HuH-7 (cell line): ENCODE measurements around the gene B9D1.

Experiments
- DNase-seq: peaks from one replicate; pipeline ENCODE4 v3.0.0; 2011; ENCODE audit warnings: low spot score

Gene B9D1

GRCh38 chr17:19338031-19338990 lies 24.2 kb downstream of the B9D1 start:
- DNase-seq = peak; percentile 86

- no peak for DNase-seq
These were observed 24.9 kb downstream of the B9D1 start for GRCh38 chr17:19337712-19338023.

DNA sequence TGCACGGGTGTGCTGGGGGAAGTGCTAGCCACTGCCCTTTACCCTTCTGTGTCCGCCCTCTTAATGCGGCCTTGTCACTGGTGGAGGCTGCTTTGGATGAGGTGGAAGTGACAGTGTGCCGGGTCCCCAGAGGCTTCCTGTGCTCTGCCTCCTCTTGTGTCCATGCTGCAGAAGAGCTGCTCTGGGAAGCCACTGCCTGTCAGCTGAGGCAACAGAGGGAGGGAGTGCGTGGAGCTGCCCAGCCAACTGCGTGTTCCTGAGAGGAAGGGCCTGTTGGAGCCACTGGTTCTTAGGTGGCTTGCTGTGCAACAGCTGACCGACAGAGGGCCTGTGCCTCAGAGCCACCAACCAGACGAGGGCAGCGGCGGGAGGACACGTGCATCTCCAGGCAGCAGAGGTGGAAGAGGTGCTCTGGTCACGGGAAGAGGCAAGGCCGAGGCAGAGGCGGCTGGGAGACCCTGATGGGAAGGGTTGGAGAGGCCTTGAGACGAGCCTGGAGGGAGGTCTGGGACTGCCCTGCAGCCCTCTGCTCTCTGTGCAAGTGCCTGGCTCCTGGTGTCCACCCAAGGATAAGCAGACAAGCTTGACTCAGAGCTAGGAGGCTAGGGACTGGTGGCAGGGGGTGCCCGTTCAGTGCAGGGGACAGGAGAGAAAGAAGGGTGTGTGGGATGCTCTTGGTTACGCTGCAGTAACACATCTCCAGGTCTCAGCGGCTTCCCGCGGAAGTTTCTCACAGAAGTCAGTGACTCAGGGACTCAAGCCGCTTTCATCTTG lies 25.4 kb downstream of the B9D1 start:
- DNase-seq = peak; percentile 65

DNA sequence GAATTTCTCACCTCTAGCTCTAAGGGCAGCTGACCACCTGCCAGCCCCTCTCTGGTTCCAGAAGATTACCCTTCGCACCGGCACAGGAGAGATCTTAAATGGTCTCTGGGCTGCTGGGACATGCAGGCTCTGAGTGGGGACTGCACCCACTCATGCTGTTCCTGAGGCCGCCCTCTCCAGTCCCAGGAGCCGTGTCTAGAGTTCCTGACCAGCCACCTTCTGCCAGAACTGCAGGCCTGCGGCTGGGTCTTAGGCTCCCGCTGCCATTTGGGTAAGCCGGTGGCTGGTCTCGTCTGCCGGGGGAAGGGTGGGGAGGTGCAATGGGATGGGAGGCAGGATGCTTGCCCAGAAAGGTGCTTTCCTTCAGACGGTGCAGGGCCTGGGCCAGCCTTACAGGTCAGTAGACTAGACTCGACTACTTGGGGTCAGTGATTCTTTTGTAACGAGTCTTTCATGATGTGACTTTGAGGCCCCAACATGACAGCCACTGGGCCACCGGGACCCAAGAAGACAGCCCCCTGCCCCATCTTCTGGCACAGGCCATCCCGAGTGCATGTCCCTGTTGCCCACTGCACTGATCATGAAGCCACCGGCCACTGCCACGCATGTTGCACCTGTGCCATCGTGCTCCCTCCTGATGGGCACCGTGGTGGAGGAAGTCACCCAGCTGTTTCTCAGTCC lies 26.4 kb downstream of the B9D1 start:
- no peak for DNase-seq

DNA sequence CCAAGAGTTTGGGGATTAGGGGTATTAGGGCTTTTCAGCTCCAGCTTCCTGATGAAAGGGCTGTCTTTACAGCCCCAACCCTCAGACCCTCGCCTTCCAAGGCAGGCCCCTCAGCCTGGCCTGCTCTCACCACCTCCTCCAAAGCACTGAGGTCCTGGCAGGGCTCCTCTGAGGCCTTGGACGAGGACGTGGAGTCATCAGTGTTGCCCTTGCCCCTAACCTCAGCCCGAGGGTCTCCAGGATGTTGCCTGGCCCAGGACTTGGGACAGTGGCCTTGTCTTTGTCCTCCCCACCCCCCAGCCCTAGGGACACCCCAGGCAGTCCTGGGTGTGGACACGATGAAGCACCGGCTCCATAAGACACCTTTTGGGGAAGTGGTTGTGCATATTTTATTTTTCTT lies 28.2 kb downstream of the B9D1 start:
- DNase-seq = no peak

- DNase-seq = no peak
These were observed 28.7 kb downstream of the B9D1 start for GRCh38 chr17:19333736-19334290.

DNA sequence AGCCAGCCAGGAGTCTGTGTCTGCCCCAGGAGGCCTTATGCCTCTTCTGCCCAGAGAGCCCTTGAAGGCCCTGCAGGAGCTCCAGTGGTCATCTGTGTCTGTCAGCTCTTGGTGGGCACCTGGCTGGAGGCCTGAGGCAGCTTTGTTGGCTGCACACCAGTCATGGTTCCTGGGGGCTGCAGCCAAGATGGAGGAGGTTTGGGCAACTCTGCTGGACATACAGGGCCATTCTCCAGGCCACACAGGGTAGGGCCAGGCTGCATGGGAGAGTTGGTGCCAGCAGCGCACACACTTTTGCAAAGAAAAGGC lies 29.4 kb downstream of the B9D1 start:
- no peak for DNase-seq

GRCh38 chr17:19332371-19333131 lies 30.0 kb downstream of the B9D1 start:
- DNase-seq = no peak

DNA sequence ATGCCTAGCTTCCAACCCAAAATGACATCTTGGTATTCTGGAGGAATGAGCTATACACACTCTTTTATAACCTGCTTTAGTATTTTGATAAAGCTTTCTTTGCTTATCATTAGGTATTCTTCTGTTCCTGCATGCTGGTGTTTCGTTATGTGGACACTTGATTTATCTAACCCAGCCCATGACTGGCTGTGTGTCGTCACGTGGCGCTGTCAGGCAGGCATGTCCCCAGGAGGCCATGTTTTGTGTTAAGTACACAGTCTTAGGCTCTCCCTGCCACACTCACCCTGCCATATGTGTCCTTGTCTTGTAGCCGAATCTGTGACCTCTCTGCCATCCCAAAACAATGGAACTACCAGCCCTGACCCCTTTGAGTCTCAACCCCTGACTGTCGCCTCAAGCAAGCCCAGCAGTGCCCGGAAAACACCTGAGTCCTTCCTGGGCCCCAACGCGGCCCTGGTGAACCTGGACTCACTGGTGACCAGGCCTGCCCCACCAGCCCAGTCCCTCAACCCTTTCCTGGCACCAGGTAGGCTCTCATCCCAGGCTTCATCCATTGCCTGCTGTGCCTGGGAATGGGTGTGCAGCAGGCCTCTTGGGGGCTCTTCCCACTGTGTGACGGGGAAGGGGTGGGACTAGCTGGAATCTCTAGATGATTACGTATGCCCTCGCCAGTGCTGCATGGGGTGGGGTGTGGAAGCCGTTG lies 30.8 kb downstream of the B9D1 start:
- DNase-seq = no peak

DNA sequence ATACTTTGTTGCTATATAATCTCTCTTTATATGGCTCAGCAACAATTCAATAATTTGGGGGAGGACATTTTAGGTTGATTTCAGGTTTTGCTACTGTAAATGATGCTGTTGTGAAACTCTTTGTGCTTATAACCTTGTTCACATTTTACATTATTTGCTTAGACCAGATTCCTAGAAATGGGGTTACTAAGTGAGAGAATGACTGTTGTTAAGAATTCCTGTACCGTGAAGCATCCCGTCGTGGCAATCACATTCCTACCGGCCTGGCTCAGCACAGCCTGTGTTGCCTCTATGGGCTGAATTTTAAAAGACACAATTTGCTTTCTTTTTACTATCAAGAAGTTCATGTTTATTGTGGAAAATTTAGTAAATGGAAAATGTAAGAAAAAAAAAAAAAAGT lies 31.4 kb downstream of the B9D1 start:
- DNase-seq = no peak

DNA sequence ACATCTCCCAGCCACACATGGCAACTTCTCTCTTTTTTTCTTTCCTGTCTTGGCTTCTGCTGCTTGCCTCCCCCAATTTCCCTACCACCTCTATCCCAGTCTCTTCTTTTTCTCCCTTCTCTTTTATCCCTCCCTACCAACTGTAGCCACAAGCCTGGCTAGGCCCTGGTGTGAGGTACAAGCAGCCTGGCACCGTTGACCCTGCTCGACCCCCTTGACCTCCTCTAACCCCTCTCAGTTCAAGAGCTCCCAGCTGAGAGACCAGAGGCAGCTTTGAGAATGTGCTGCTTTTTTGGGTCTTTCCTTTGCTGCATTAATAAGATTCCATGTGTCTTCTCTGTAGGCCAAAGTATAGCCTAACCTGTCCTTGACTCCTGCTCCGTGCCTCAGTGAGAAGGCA lies 32.3 kb downstream of the B9D1 start:
- no peak for DNase-seq

DNA sequence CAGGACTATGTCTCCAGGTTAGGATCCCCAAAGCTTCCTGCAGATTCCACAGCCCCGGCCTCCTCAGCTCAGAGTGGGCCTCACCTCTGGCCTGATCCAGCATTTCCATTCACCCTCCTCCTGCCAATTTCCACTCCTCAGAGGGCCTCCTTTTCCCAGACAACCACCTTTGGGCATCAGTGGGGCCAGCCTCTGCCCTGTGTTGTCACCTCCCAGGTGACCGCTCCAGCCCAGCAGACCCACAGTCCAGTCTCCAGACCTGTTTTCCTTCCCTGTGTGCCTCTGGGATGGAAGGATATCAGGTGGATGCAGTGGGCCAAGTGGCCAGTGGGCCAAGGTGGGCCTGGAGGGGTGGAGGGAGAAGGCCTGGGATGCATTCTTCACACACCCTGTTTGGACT lies 32.7 kb downstream of the B9D1 start:
- no peak for DNase-seq

GRCh38 chr17:19329136-19329535 lies 33.4 kb downstream of the B9D1 start:
- DNase-seq = no peak

- no peak for DNase-seq
These were observed 34.0 kb downstream of the B9D1 start for GRCh38 chr17:19328441-19329061.

DNA sequence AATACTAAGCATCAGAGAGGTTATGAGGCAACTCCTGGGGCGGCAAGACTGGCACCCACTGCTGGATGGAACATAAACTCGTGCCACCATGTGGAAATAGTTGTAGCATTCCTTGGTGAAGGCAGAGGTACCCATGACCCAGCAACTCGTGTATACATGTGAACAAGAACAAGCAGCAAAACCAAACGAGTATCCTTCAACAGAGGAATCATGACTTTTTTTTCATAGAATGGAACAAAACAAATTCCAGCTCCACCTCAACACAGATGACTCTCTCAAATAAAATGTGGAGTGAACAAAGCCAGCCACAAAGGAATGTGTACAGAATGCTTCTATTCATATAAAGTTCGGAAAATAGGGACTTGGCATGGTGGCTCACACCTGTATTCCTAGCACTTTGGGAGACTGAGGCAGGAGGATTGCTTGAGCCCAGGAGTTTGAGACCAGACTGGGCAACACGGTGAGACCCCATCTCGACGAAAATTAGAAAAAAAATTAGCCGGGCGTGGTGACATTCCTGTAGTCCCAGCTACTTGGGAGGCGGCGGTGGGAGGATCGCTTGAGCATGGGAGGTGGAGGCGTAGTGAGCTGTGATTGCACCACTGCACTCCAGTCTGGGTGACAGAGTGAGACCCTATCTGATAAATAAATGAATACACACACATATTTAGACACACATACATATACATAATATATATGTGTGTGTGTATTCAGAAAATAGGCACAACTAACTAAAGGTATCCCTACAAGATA lies 35.3 kb downstream of the B9D1 start:
- no peak for DNase-seq

- DNase-seq = no peak
These were observed 37.0 kb downstream of the B9D1 start for GRCh38 chr17:19325542-19325941.

DNA sequence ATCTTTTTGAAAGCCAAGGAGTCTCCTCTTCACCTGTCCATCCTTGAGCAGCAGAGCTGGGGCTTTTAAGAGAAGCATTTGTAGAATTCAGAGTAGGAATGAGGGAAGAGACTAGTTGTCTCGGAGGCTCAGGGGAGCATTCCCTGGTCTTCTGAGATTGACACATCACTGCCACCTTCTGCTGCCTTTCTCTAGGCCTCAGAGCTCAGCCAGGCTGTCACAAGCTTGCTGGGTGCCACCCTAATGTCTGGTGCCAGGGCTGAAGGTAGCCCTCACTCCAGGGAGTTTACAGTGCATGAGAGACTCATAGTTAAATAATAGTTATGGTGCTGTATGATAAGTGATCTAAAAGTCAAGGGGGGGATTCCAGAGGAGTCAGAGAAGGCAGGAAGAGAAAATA lies 39.7 kb downstream of the B9D1 start:
- no peak for DNase-seq

DNA sequence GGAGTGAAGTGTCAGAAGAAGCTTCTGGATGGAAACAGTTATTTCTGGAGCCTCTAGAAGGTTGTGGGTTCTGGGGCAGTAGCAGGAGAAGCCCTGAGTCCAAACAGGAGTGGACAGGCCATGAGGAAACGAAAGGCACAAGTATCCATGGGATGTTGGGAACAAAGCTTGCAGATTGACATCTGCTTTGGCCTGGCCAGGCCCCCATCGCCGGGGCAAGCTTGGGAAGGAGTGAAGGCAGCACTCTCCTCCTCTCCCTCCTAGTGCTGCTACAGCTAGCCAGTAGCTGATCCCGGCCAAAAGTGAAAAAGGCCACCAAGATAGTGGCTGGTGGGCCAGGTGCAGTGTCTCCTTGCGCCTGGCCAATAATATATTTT lies 40.4 kb downstream of the B9D1 start:
- DNase-seq = no peak

- no peak for DNase-seq
These were observed 40.9 kb downstream of the B9D1 start for GRCh38 chr17:19321481-19322128.

DNA sequence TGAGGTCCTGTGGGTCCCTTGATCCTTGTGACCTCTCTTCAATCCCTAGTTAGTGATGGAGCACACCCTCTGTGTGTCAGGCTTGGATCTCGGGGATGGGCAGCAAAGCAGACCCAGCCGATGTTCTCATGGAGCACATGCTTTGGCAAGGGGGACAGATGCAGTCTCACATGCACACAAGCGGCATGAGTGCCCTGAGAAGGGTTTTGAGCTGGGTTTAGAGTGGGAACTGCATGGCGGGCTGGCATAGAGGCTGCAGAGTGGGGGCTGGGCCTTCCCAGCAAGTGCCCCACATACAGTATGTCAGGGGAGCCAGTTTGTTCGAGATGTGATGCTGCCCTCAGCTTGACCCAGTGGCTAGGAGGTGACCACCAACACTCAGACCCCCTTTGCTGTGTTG lies 41.6 kb downstream of the B9D1 start:
- no peak for DNase-seq
